Upper lobe of right lung (tissue), 1 donor: Measurements from ENCODE around the gene ARHGEF19. TPM values are rescaled to one million over a fixed set of nuclear protein-coding genes. Genes with fewer than 3 reads are reported as not detected.

Source experiments
- ATAC-seq: fragments of 200-7000 bp; cut with Tn5 transposase; one replicate; pipeline ENCODE4 v1.9.1; 2020; ENCODE audit warnings: mild to moderate bottlenecking, moderate library complexity
- DNase-seq: peaks from one replicate; pipeline ENCODE4 v3.0.0-alpha.2; 2020
- H3K27ac ChIP-seq: fragments of 200-600 bp; one replicate; pipeline ENCODE4 v1.8.0; 2022
- H3K27me3 ChIP-seq: fragments of 200-600 bp; one replicate; pipeline ENCODE4 v1.8.0; 2022; ENCODE audit warnings: mild to moderate bottlenecking
- H3K36me3 ChIP-seq: fragments of 200-600 bp; one replicate; pipeline ENCODE4 v1.8.0; 2022
- H3K4me1 ChIP-seq: fragments of 200-600 bp; one replicate; pipeline ENCODE4 v1.8.0; 2022
- H3K4me3 ChIP-seq: fragments of 200-600 bp; one replicate; pipeline ENCODE4 v1.8.0; 2022; ENCODE audit warnings: mild to moderate bottlenecking
- H3K9me3 ChIP-seq: fragments of 200-600 bp; one replicate; pipeline ENCODE4 v1.8.0; 2022
- intact Hi-C: fragments of 100-400 bp; cut with DNase I; formaldehyde crosslinking; loops from one replicate; pipeline ENCODE4 v1.11.0; 2022
- total RNA-seq: library from RNA; stranded (reverse); fragmentation: NEBNext Ultra II Directional; extraction: Animal tissue kit (Norgen Biotek cat#: 25700); gene quantifications from one replicate; pipeline ENCODE4 v1.2.1, GENCODE V29; 2021
- TF ChIP-seq, protein P1 (sequence below): fragments of 200-600 bp; IDR thresholded peaks from one replicate; pipeline ENCODE4 v1.8.0; 2022; ENCODE audit warnings: antibody characterized with exemption
- donor health status: DM: no; HTN: yes; CAD: no; lungs with severe emphysema.

Gene ARHGEF19
- total RNA-seq, 1 donor from 2014 or later: 11.9 TPM

- Histone ChIP-seq H3K4me3 (no peak overlapping the region), H3K27ac (no peak overlapping the region), H3K27me3 (no peaks in the 10 kb centered on the region), H3K4me1 (no peaks in the 10 kb centered on the region), H3K36me3 (peaks cover 55% of the 10 kb centered on the region), H3K9me3 (no peaks in the 10 kb centered on the region)
- no peak for ATAC-seq
- TF ChIP-seq, protein P1, sequence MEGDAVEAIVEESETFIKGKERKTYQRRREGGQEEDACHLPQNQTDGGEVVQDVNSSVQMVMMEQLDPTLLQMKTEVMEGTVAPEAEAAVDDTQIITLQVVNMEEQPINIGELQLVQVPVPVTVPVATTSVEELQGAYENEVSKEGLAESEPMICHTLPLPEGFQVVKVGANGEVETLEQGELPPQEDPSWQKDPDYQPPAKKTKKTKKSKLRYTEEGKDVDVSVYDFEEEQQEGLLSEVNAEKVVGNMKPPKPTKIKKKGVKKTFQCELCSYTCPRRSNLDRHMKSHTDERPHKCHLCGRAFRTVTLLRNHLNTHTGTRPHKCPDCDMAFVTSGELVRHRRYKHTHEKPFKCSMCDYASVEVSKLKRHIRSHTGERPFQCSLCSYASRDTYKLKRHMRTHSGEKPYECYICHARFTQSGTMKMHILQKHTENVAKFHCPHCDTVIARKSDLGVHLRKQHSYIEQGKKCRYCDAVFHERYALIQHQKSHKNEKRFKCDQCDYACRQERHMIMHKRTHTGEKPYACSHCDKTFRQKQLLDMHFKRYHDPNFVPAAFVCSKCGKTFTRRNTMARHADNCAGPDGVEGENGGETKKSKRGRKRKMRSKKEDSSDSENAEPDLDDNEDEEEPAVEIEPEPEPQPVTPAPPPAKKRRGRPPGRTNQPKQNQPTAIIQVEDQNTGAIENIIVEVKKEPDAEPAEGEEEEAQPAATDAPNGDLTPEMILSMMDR: no peak
- DNase-seq: no peak
- intact Hi-C loops: no loop called here
Observed at GRCh38 chr1:16256478-16256877, 44.0 kb upstream of the ARHGEF19 start.

GRCh38 chr1:16254263-16254928 is 41.9 kb upstream of the ARHGEF19 start:
- ATAC-seq: no peak
- no peak for DNase-seq
- Histone ChIP-seq H3K36me3 (peaks cover 60% of the 10 kb centered on the region), H3K27me3 (no peaks in the 10 kb centered on the region), H3K4me3 (no peak overlapping the region), H3K9me3 (no peaks in the 10 kb centered on the region), H3K4me1 (peaks cover 17% of the 10 kb centered on the region), H3K27ac (no peak overlapping the region)
- TF ChIP-seq, protein P1: no peak
- intact Hi-C loops: no loop called here

DNA sequence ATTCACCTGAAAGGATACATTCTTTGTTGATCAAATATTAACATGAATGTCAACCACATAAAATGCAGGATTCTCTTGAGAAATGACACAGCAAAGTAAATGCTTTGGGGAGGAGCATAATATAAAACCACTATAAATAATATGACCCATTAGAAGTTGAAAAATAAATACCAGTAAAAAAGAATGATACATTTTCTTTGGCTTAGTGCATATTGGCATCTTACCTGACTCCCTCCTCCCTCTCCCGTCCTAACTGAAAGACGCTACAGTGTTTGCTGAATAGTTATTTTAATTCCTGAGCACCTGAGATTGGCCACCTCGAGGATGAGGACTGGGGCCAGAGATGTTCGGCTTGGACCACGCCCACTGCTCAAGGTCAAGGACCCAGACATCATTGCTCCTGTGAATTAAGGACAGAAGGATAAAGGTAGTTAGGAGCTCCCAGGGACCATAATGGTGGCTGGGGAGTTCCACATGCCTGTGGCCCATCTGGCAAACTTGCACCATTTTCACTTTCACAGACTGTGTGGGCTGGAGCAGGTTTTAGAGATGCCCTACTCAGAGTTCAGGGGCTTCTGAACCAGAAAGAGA is 41.0 kb upstream of the ARHGEF19 start:
- H3K4me1 ChIP-seq: peaks cover 26% of the 10 kb centered on the region
- ATAC-seq: no peak
- peak; percentile 31 for DNase-seq
- TF ChIP-seq, protein P1: no peak
- peaks cover 60% of the 10 kb centered on the region for H3K36me3 ChIP-seq
- H3K9me3 ChIP-seq: no peaks in the 10 kb centered on the region
- H3K27me3 ChIP-seq: no peaks in the 10 kb centered on the region
- intact Hi-C loops: no loop called here
- no peak overlapping the region for H3K27ac ChIP-seq
- no peak overlapping the region for H3K4me3 ChIP-seq

DNA sequence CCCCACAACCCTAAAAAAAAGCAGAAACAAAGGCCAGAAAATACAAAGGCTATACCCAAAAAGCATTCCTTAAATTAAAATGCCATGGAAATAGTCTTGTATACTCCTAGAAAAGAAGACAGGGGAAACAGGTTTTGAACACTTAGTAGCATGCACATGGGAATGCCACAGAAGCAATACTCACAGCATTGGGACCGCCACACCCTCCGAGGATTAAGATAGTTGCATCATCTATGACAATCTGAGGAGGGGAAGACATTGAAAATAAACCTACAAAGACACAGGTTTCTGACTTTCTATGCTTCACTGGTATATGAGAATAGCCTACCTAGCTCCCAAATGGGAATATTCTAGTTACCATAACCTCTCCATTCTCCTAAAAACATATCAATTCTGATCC is 40.5 kb upstream of the ARHGEF19 start:
- DNase-seq: no peak
- intact Hi-C loops: no loop called here
- no peak overlapping the region for H3K4me3 ChIP-seq
- no peaks in the 10 kb centered on the region for H3K9me3 ChIP-seq
- TF ChIP-seq, protein P1: no peak
- peaks cover 60% of the 10 kb centered on the region for H3K36me3 ChIP-seq
- H3K4me1 ChIP-seq: peaks cover 32% of the 10 kb centered on the region
- no peaks in the 10 kb centered on the region for H3K27me3 ChIP-seq
- H3K27ac ChIP-seq: no peak overlapping the region
- ATAC-seq: no peak

- TF ChIP-seq, protein P1: no peak
- peaks cover 65% of the 10 kb centered on the region for H3K36me3 ChIP-seq
- ATAC-seq (no peak), DNase-seq (peak; percentile 20)
- peaks cover 40% of the 10 kb centered on the region for H3K4me1 ChIP-seq
- no peaks in the 10 kb centered on the region for H3K9me3 ChIP-seq
- intact Hi-C loops: no loop called here
- peak overlapping the region; percentile 55 for H3K27ac ChIP-seq
- no peaks in the 10 kb centered on the region for H3K27me3 ChIP-seq
- no peak overlapping the region for H3K4me3 ChIP-seq
Observed at GRCh38 chr1:16251381-16251780, 38.9 kb upstream of the ARHGEF19 start.
